HepG2 (cell line): Measurements from ENCODE around the gene CYB561. TPM values are rescaled to one million over a fixed set of nuclear protein-coding genes. Genes with fewer than 3 reads are reported as not detected.
A peak's percentile ranks its signal among the peaks of the same experiment; 100 is the strongest.

Experiments
- ELF3 ChIP-seq: IDR thresholded peaks from 2 replicates; pipeline ENCODE4 v1.6.1; 2016; ENCODE audit warnings: missing genetic modification reagents, missing compliant biosample characterization
- MAZ ChIP-seq, 2 experiments: sonication (generic) in 1 of 2; formaldehyde crosslinking in 1 of 2; IDR thresholded peaks; 2 replicates each; pipeline versions ENCODE4 v1.5.0 to v1.6.1; 2012 to 2020; ENCODE audit warnings: low read depth in 2 of 2, mild to moderate bottlenecking in 2 of 2, borderline replicate concordance in 1 of 2, improper control_type of control experiment in 1 of 2, low read length in 1 of 2, missing genetic modification reagents in 1 of 2, moderate library complexity in 1 of 2
- PHF5A ChIP-seq: IDR thresholded peaks from one replicate; pipeline ENCODE4 v1.6.1; 2018; ENCODE audit warnings: low read depth, missing genetic modification reagents; ENCODE audit not compliant: unreplicated experiment
- SKI ChIP-seq: fragments of 450-650 bp; IDR thresholded peaks from one replicate; pipeline ENCODE4 v1.6.1; 2018; ENCODE audit warnings: mild to moderate bottlenecking; ENCODE audit not compliant: partially characterized antibody
- SRSF4 ChIP-seq: fragments of 200-400 bp; formaldehyde crosslinking; IDR thresholded peaks from one replicate; pipeline ENCODE4 v1.6.1; 2018; ENCODE audit warnings: mild to moderate bottlenecking, low read depth, low read length, moderate library complexity; ENCODE audit not compliant: poor library complexity, severe bottlenecking
- ZNF326 ChIP-seq: sonication (generic); formaldehyde crosslinking; IDR thresholded peaks from 2 replicates; pipeline ENCODE4 v1.4.0; 2020; ENCODE audit warnings: missing genetic modification reagents, borderline replicate concordance
- ZNF451 ChIP-seq: sonication (generic); formaldehyde crosslinking; IDR thresholded peaks from 2 replicates; pipeline ENCODE4 v1.5.0; 2020; ENCODE audit warnings: mild to moderate bottlenecking, missing genetic modification reagents
- ZNF557 ChIP-seq: sonication (generic); formaldehyde crosslinking; IDR thresholded peaks from 2 replicates; pipeline ENCODE4 v1.4.0; 2020; ENCODE audit warnings: missing genetic modification reagents
- ZNF615 ChIP-seq: sonication (generic); formaldehyde crosslinking; IDR thresholded peaks from 2 replicates; pipeline ENCODE4 v1.5.0; 2020; ENCODE audit warnings: mild to moderate bottlenecking, missing genetic modification reagents, borderline replicate concordance
- polyA plus RNA-seq, 8 experiments: library from polyadenylated mRNA; depleted of rRNA in 3 of 8; stranded (reverse) in 7 of 8; unstranded in 1 of 8; fragments of >200 nt; fragmentation: Illumina TruSeq in 4 of 8; extraction: Trizol in 4 of 8; gene quantifications; 2 replicates each; pipeline versions ENCODE4 v1.2.1 to v1.2.3, GENCODE V29; 2011 to 2016; ENCODE audit warnings: low read depth in 4 of 8, missing spikeins in 1 of 8, mixed read lengths in 1 of 8; ENCODE audit not compliant: insufficient read depth in 1 of 8
- total RNA-seq, 5 experiments: library from RNA; depleted of rRNA; stranded (reverse); fragments of >200 nt; fragmentation: Illumina TruSeq; extraction: Trizol; gene quantifications; 2 replicates each; pipeline ENCODE4 v1.2.3, GENCODE V29; 2016; ENCODE audit warnings: low read depth in 1 of 5
- TF ChIP-seq, protein P1 (sequence below): sonication (generic); formaldehyde crosslinking; IDR thresholded peaks from 2 replicates; pipeline ENCODE4 v1.5.0; 2020; ENCODE audit warnings: mild to moderate bottlenecking, missing genetic modification reagents, borderline replicate concordance
- TF ChIP-seq, protein P2 (sequence below): sonication (generic); formaldehyde crosslinking; IDR thresholded peaks from 2 replicates; pipeline ENCODE4 v1.9.0; 2022; ENCODE audit warnings: low read depth, missing genetic modification reagents
- TF ChIP-seq, protein P3 (sequence below): sonication (generic); formaldehyde crosslinking; IDR thresholded peaks from 2 replicates; pipeline ENCODE4 v1.9.0; 2021; ENCODE audit warnings: missing genetic modification reagents, borderline replicate concordance
- TF ChIP-seq, protein P4 (sequence below): IDR thresholded peaks from 2 replicates; pipeline ENCODE4 v1.6.1; 2016; ENCODE audit warnings: missing compliant biosample characterization, missing genetic modification reagents, borderline replicate concordance

Gene CYB561
- total and polyA plus RNA-seq, 2 of the 13 experiments (the other 11 are each of a cell fraction or from before 2014, with no cell fraction given) = 1.5 to 6.7 TPM

DNA sequence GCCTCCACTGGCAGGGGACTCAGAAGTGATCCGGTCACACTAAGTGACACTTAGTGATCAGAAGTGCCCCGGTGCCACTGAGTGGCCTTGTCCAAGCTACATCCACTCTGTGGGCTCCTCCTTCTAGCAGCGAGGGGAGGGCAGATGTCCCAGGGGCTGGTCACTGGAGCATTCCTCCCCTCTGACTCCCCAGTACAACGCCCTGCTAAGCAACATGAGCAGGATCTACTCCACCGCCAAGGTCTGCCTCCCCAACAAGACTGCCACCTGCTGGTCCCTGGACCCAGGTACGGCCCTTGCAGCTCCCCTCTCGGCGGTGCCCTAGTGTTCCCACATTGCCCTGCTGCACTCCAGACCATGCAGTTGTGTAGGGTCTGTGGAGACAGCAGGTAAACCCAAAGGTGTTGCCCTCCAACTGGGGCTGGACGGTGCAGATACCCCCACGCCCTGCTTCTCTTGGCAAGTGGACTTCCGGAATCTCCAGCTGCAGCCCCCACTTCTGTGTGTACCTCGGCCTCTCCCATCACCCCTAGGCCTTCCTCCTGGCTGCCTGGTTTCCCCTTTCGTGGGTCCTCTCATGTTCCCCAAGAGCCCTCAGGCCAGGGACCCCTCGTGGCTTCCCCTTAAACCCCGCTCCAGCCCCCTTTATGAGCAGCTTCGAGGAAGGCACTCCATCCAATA, 32.8 kb upstream of the CYB561 start (continued):
- TF ChIP-seq, protein P1, sequence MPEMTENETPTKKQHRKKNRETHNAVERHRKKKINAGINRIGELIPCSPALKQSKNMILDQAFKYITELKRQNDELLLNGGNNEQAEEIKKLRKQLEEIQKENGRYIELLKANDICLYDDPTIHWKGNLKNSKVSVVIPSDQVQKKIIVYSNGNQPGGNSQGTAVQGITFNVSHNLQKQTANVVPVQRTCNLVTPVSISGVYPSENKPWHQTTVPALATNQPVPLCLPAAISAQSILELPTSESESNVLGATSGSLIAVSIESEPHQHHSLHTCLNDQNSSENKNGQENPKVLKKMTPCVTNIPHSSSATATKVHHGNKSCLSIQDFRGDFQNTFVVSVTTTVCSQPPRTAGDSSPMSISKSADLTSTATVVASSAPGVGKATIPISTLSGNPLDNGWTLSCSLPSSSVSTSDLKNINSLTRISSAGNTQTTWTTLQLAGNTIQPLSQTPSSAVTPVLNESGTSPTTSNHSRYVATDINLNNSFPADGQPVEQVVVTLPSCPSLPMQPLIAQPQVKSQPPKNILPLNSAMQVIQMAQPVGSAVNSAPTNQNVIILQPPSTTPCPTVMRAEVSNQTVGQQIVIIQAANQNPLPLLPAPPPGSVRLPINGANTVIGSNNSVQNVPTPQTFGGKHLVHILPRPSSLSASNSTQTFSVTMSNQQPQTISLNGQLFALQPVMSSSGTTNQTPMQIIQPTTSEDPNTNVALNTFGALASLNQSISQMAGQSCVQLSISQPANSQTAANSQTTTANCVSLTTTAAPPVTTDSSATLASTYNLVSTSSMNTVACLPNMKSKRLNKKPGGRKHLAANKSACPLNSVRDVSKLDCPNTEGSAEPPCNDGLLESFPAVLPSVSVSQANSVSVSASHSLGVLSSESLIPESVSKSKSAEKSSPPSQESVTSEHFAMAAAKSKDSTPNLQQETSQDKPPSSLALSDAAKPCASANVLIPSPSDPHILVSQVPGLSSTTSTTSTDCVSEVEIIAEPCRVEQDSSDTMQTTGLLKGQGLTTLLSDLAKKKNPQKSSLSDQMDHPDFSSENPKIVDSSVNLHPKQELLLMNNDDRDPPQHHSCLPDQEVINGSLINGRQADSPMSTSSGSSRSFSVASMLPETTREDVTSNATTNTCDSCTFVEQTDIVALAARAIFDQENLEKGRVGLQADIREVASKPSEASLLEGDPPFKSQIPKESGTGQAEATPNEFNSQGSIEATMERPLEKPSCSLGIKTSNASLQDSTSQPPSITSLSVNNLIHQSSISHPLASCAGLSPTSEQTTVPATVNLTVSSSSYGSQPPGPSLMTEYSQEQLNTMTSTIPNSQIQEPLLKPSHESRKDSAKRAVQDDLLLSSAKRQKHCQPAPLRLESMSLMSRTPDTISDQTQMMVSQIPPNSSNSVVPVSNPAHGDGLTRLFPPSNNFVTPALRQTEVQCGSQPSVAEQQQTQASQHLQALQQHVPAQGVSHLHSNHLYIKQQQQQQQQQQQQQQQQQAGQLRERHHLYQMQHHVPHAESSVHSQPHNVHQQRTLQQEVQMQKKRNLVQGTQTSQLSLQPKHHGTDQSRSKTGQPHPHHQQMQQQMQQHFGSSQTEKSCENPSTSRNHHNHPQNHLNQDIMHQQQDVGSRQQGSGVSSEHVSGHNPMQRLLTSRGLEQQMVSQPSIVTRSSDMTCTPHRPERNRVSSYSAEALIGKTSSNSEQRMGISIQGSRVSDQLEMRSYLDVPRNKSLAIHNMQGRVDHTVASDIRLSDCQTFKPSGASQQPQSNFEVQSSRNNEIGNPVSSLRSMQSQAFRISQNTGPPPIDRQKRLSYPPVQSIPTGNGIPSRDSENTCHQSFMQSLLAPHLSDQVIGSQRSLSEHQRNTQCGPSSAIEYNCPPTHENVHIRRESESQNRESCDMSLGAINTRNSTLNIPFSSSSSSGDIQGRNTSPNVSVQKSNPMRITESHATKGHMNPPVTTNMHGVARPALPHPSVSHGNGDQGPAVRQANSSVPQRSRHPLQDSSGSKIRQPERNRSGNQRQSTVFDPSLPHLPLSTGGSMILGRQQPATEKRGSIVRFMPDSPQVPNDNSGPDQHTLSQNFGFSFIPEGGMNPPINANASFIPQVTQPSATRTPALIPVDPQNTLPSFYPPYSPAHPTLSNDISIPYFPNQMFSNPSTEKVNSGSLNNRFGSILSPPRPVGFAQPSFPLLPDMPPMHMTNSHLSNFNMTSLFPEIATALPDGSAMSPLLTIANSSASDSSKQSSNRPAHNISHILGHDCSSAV (CRISPR knock-in tag) = no peak
- TF ChIP-seq, protein P2, sequence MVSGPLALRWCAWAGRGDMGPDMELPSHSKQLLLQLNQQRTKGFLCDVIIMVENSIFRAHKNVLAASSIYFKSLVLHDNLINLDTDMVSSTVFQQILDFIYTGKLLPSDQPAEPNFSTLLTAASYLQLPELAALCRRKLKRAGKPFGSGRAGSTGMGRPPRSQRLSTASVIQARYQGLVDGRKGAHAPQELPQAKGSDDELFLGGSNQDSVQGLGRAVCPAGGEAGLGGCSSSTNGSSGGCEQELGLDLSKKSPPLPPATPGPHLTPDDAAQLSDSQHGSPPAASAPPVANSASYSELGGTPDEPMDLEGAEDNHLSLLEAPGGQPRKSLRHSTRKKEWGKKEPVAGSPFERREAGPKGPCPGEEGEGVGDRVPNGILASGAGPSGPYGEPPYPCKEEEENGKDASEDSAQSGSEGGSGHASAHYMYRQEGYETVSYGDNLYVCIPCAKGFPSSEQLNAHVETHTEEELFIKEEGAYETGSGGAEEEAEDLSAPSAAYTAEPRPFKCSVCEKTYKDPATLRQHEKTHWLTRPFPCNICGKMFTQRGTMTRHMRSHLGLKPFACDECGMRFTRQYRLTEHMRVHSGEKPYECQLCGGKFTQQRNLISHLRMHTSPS (CRISPR knock-in tag) = no peak
- TF ChIP-seq SRSF4 (no peak), ZNF557 (CRISPR knock-in tag) (no peak), PHF5A (CRISPR knock-in tag) (no peak), ZNF451 (CRISPR knock-in tag) (0 out of 2 replicates have a peak, but pooled peaks have one; percentile 54), MAZ (IDR thresholded peaks at IDR 0.05; ENCODE audit: borderline replicate concordance, low read depth, low read length) (0 out of 2 replicates have a peak, but pooled peaks have one; percentile 35), MAZ (CRISPR knock-in tag; IDR thresholded peaks at IDR 0.05; ENCODE audit: low read depth) (peak; percentile 51; the same call in 1 of the 2 replicates), ZNF615 (no peak), SKI (no peak), ELF3 (CRISPR knock-in tag) (0 out of 2 replicates have a peak, but pooled peaks have one; percentile 40), ZNF326 (CRISPR knock-in tag) (no peak)
- TF ChIP-seq, protein P3, sequence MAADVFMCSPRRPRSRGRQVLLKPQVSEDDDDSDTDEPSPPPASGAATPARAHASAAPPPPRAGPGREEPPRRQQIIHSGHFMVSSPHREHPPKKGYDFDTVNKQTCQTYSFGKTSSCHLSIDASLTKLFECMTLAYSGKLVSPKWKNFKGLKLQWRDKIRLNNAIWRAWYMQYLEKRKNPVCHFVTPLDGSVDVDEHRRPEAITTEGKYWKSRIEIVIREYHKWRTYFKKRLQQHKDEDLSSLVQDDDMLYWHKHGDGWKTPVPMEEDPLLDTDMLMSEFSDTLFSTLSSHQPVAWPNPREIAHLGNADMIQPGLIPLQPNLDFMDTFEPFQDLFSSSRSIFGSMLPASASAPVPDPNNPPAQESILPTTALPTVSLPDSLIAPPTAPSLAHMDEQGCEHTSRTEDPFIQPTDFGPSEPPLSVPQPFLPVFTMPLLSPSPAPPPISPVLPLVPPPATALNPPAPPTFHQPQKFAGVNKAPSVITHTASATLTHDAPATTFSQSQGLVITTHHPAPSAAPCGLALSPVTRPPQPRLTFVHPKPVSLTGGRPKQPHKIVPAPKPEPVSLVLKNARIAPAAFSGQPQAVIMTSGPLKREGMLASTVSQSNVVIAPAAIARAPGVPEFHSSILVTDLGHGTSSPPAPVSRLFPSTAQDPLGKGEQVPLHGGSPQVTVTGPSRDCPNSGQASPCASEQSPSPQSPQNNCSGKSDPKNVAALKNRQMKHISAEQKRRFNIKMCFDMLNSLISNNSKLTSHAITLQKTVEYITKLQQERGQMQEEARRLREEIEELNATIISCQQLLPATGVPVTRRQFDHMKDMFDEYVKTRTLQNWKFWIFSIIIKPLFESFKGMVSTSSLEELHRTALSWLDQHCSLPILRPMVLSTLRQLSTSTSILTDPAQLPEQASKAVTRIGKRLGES (CRISPR knock-in tag) = no peak
- TF ChIP-seq, protein P4, sequence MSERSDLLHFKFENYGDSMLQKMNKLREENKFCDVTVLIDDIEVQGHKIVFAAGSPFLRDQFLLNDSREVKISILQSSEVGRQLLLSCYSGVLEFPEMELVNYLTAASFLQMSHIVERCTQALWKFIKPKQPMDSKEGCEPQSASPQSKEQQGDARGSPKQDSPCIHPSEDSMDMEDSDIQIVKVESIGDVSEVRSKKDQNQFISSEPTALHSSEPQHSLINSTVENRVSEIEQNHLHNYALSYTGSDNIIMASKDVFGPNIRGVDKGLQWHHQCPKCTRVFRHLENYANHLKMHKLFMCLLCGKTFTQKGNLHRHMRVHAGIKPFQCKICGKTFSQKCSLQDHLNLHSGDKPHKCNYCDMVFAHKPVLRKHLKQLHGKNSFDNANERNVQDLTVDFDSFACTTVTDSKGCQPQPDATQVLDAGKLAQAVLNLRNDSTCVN = 0 out of 2 replicates have a peak, but pooled peaks have one; percentile 37
